T-helper 9 cell (primary cell): ENCODE data around the gene FOXI1.

Experiments used
- DNase-seq: peaks from one replicate; pipeline ENCODE4 v3.0.0-alpha.2; 2020
- total RNA-seq, 2 donors: gene quantifications; one replicate each; lab custom pipeline; 2026; lab: John Stamatoyannopoulos, UW

The FOXI1 gene
- total RNA-seq: 0.24 to 0.63 reads per million in 2 donors

DNA sequence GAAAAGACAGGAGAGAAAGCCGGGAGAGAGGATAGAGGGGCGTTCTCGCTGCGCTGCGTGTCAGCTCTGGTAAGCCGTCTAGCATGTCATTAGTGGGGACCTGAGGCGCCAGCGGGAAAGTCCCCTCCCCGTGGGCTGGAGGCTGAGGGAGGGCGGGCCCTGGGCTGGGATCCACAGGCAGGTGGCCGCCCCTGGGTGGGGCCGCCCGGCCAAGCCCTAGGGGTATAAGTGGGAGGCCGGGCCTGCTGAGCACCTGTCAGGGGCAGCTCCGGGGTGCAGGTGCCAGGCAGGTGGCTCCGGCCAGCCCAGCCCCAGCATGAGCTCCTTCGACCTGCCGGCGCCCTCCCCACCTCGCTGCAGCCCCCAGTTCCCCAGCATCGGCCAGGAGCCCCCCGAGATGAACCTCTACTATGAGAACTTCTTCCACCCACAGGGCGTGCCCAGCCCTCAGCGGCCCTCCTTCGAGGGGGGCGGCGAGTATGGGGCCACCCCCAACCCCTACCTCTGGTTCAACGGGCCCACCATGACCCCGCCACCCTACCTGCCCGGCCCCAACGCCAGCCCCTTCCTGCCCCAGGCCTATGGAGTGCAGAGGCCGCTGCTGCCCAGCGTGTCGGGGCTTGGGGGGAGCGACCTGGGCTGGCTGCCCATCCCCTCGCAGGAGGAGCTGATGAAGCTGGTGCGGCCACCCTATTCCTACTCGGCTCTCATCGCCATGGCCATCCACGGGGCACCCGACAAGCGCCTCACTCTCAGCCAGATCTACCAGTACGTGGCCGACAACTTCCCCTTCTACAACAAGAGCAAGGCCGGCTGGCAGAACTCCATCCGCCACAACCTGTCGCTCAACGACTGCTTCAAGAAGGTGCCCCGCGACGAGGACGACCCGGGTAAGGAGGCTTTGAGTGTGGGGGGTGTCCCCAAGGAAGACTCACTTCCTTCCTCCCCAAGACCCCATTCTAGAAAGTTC, at the start of gene FOXI1:
Gene FOXI1, plus strand, starts transcription at position 256 of the 970 bp plus-strand sequence. Its CDS starts 61 bp downstream, at position 317.
- DNase-seq: no peak

- no peak for DNase-seq
These were observed 49.0 kb upstream of the FOXI1 start for GRCh38 chr5:170056561-170057267.

GRCh38 chr5:170057311-170057710, 48.4 kb upstream of the FOXI1 start:
- DNase-seq: no peak

- DNase-seq: no peak
These were observed 46.5 kb upstream of the FOXI1 start for GRCh38 chr5:170059221-170059620.

GRCh38 chr5:170067152-170067551, 38.5 kb upstream of the FOXI1 start:
- DNase-seq: no peak

DNA sequence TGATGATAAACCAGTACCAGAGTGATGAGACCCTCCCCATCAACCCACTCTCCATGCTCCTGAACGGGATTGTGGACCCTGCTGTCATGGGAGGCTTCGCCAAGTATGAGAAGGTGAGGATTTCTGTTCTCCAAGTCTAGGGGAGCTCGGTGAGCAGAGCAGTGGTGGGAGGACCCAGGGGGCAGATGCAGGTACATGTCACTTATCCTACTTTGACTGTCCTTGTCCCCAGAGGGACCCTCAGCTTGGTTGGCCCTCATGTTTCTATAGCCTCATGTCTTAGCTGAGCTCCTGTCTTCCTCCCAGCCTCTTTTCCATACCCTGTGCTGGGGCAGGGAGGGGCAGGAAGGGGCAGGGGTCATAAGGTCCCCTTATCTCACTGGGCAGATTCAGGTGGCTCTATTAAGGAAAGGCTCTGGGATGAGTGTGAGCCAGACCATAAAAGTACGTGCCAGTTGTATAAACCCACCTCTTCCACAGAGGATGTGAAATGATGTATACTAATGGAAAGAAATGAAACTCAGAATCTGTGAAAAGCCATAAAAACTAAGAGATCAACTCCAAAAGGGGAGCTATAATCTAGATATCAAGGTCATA, 38.0 kb upstream of the FOXI1 start:
- no peak for DNase-seq

DNA sequence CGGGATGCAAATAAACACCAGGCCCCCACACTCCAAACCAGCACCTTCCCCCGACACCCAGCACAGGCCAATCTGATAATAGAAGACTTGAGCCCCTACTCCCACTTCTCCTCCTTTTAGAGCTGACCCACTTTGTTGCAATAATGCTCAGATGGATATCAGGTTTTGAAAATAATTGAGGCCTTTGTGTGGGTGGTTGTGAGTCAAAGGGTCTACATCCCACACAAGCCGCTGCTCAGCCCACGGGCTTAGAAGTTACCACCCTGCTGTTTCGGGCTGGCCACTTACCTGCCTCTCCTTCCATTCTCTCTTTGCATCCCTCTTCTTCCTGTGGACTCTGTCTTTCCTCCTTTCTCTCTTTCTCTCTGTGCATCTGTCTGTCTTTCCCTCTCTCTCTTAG, 36.2 kb upstream of the FOXI1 start:
- no peak for DNase-seq

DNA sequence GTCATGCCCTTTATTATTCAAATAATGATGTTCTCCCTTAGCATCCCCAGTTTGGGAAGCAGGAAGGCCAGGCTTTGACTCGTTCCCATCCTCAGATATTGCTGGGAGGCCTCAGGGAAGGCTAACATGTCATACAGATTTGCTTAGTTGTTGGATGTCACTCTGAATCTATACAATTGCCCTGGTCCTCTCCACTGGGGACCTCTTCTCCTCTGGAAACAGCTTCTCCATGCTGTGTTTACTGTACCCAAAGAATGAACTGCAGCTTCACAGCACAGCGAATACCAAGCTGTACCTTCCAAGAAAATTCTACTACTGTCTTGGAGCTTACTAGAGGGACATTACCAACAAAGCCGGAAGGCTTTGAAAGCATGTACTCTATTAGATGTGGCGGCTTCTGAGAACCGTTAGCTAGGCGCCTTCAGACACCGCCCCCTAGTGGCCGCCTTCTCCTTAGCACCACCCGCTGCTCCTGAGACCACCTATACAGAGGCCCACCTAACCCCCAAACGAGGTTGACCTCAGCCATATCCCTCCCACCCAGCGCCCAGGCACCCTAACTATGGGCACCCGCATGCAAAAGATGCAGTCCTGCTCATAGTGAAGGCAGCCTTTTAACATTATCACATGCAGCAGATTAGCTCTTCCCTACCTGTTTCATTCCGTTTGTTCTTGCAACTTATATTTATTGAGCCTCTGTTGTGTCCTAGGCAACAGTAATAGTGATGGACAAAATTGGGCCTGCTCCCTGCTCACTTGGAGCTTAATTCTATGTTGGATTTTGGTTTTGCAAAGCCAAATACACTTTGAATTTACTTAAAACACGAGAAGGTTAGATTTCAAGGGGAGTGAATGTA, 34.9 kb upstream of the FOXI1 start:
- DNase-seq: no peak

DNA sequence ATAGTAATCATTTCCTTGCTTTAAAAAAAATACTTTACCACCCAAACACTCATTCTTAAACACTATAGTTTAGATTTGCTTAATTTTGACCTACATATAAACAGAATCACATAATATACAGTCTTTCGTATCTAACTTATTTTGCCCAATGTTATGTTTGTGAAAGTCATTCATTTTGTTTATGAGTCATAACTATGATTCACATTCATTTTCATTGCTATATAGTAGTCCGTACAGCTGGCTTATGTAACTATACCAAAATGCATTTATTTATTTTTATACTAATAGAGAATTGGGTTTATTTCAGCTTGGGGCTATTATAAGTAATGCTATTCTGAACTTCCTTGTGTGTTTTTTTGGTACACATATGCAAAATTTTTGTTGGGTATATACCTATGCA, 33.9 kb upstream of the FOXI1 start:
- no peak for DNase-seq

DNA sequence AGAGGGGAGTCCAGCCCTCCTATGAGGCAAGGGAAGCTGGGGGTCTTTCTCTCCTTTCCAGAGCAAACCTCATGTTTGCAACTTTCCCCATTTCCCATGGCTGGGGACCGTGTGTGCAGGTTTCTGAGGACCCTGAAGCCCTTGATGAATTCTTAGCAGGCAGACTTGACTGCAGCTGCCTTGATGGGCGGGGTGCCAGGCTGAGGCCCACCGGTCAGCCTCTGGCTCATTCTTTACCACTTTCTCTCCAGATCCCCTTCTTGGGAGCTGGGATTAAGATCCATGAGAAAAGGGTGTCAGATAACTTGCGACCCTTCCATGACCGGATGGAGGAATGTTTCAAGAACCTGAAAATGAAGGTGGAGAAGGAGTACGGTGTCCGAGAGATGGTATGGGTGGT, 30.0 kb upstream of the FOXI1 start:
- DNase-seq: no peak

DNA sequence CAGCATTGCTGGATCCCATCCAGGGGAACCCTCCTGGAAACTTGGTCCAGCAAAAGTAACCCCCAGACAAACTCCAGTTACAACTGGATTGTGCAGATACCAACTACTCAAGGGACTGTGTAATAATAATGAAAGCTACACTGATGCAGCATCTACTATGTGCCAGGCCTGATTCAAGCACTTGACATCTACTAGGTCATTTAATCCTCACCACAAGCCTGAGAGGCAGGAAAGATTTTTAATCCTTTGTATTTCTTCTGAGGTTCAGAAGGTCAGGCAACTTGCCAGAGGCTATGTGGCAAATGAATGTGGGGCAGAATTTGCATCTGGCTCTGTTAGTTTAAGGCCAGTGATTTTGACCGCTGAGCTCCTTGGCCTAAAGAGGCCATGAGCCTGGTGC, 29.5 kb upstream of the FOXI1 start:
- no peak for DNase-seq

DNA sequence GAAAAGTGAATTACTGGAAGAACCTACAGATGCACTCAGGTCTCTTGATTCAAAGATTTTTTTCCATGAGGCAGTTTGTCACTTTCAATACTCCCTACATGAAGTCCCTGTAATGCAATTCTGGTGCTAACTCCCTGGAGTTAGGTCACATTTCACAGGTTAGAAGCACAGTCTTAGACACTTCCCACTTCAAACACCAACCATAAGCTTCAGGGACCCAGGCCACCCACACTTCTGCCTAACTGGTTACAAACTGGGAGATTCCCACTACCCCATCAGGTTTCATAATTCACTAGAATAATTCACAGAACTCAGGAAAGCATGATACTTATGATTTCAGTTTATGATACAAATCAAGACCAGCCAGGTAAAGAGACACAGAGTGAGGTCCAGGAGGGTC, 29.0 kb upstream of the FOXI1 start:
- DNase-seq: no peak

DNA sequence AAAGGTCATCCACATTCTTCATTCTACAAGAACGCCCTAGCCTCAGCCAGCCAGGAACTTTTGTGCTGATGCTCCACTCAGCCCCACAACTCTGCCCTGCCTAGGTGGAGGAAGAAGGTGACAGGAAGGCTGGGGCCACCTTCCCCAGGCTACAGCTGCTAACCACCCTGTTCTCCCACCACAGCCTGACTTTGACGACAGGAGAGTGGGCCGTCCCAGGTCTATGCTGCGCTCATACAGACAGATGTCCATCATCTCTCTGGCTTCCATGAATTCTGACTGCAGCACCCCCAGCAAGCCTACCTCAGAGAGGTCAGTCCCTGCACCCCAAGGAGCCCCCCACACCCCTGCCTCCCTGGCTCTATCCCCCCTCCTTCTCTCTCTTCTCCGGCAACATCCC, 28.2 kb upstream of the FOXI1 start:
- no peak for DNase-seq

DNA sequence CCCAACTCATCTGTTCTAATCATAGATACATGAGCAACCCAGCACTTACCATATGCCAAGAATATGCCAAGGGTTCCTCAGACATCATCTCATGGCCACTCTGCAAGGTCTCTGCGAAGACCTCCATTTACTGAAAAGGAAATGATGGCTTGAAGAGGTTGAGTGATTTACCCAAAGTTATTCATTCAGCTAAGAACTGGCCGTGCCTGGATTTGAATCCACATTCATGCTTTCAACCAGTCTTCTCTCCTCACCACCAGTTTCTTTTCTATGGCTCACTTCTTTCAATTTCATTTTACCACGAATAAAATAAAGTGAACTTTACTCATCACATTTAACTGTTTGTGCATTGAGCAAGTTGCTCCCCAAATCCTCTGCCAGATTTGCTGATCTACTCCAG, 27.2 kb upstream of the FOXI1 start:
- no peak for DNase-seq

DNA sequence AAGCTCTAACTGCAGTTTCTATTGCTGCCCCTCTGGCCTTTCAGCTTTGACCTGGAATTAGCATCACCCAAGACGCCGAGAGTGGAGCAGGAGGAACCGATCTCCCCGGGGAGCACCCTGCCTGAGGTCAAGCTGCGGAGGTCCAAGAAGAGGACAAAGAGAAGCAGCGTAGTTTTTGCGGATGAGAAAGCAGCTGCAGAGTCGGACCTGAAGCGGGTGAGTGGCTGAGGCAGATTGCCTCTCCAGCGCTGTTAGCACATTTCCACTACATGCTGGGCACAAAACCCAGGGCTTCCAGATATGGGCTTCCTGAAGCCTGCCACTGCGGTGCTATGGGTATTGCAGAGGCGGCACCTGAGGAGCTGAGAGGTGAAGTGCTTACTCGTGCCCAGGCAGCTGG, 26.8 kb upstream of the FOXI1 start:
- DNase-seq: no peak

DNA sequence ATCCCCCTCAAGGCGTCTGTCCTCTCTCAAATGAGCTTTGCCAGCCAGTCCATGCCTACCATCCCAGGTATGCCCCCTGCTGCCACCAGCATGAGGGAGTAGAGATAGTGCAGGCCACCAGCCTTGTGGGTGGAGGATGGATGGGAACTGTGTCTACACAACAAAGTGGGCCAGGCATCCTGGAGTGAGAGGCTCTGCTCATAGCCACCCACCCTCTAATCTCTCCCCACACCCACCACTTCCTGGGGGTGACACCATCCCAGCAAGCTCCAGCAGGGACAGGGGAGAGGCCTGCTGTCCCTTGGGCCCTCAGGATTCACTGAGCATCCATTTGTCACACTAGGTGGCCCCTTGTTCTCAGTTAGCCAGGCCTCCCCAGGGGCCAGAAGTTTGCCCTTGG, 25.5 kb upstream of the FOXI1 start:
- DNase-seq: no peak

DNA sequence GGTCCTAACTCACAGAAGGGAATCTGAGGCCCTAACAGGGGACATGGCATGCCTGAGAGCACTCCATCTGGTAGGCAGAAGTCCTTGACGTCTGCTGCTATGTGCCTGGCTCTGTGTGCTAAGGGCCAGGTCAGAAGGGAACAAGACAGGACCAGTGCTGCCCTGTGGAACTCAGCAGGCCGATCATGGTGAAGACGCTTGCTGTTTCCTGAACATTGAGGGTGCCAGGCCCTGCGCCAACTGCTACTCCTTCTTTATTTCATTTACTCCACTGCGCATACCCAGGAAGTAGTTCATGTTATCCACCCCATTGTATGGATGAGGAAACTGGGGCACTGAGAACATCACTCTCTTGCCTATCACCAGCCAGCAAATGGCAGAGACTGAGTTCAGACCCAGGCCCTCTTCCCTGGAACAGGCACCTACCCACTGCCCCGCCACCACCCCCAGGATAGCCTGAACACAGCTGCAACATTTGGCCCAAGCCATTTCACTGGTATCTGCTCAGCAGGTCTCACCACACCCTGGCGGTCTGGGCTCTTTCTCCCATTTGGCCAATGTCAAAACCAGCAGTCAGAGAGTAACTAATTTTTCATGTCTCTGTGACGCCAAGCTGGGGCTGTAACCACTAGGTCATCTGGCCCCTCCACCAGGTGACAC, 24.8 kb upstream of the FOXI1 start:
- DNase-seq: no peak

- no peak for DNase-seq
These were observed 24.1 kb upstream of the FOXI1 start for GRCh38 chr5:170081616-170082015.

GRCh38 chr5:170082701-170083100, 23.0 kb upstream of the FOXI1 start:
- no peak for DNase-seq

DNA sequence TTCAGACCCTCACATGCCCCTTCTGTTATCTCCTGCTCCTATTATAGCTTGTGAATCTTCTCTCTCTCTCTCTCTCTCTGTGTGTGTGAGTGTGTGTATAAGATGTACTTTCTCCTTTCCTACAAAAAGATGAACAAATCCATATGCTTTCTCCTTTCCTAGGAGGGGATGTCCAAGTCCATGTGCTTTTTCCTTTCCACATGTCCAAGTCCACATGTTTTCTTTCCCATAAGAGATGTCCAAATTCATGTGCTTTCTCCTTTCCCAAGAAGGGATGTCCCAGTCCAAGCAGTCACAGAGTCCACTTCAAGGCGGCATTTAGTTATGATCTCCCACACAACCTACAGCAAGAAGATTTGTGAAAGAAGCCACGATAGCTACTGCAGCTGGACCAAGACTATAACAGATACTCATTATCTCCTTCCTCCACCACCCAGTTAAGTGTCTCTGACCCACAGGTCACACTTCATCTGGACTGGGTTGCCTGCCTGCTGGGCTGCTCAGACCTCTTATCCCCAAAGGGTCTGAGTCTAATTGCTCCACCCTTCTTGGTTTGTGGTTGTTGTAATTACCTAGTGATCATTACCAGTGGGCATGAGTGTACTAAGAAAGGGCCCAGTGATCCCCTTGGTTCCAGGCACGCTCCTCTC, 18.4 kb upstream of the FOXI1 start:
- DNase-seq: no peak

- DNase-seq: no peak
These were observed 13.1 kb upstream of the FOXI1 start for GRCh38 chr5:170092455-170093101.
